HG03108 (cell line): Measurements from ENCODE around the gene LDLRAD4.

Source experiments
- ATAC-seq: cut with Tn5 transposase; IDR thresholded peaks from one replicate; pipeline ENCODE4 v1.9.1; 2021; ENCODE audit warnings: moderate library complexity; ENCODE audit not compliant: unreplicated experiment

Gene LDLRAD4

DNA sequence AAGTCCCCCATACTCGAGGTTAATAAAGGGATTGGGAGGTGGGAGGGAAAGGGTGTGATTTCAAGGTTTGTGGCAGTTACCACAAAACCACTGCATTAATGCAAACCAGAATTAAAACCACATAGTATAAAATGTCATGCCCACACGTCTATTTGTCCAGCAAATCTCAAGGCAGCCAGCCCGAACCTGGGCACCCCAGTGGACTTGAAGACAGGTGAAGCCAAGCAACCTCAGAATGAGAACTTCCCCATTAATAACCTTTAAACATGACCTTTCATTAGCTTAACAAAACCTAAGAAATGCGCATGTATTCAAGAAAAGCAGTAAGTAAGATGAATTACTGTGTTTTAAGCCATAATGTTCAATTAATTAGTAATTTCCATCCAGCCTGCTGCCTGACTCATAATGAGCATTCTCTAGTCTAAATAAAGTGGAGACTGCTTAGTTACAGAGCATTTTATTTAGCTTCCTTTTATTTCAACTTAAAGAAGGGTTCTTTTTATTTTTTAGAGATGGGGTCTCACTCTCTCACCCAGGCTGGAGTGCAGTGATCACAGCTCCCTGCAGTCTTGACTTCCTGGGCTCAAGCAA, 278.2 kb downstream of the LDLRAD4 start:
- ATAC-seq: no peak

DNA sequence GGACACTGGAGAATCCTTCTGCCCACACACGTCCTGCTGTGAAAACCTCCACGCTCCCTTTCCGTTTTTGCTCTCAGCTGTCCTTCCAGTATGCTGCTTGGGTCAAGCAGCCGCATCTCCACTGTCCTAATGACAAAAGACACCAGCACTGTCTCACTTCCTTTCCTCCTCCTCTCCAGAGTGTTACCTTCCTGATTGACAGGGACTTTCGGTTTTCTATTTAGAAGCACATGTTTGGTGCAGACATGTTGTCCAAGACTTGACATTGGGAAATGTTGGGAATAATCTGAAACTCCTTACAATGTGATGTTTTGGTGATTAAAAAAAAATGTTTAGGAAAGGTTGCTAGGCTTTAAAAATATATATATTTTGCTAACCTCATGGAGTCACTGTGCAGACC, 281.2 kb downstream of the LDLRAD4 start:
- ATAC-seq: no peak

DNA sequence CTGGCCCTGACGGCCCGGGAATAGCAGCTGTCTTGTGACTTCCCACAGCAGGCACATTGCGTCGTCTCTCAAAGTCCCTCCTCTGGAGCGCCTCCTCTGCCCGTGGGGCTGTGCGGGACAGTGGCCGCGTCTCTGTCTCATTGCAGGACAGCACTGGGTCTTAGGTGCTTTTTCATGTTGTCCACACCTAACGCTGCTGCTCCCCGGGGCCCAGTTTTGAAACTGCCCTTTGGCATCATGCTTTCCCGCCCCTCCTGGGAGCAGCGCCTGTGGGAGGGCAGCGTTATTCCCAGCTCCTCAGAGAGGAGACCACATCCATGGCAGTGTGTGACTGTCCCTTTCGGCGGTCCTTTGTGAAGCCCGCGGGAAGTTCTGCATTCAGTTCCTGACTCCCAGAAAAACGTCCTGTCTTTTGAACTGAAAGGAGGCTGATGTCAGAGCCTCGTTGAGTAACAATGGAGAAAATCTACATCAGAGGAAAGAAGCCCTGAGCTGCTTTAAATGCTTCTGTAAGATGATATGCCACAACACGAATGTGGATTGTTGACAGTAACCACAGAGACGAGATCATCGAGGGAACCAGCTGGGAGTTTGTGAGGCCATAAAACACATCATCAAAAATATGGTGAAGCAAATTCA, 281.8 kb downstream of the LDLRAD4 start:
- ATAC-seq: no peak

DNA sequence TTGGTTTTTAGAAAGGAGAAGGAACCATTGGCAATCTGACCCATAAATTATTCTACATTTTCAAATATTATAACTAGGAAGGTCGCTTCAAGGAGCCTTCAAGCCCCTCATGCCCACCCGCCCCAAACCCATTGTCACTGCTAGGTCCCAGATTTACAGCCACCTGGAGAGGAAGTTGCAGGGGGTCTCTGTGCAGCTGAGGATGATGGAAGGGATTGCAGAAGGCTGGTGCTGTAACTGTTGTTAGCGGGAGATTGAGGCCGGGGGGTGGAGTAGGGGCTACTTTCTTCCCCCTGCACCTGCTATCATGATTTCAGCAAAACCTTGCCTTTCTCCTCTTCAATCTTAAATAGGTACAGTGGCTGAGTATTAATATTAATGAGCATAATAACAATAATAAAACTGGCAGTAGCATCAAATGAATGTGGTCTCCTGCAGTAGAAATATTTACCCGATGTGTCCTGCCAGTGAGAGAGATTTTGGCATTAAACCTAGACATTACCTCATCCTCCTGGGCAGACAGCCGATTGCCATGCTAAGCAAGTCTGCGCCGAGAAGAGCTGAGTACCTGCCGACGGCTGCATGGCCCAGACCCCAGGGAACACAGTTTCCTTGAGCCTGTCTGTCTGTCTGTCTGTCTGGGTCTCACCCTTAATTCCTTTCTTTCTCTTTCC, 282.4 kb downstream of the LDLRAD4 start:
- no peak for ATAC-seq

DNA sequence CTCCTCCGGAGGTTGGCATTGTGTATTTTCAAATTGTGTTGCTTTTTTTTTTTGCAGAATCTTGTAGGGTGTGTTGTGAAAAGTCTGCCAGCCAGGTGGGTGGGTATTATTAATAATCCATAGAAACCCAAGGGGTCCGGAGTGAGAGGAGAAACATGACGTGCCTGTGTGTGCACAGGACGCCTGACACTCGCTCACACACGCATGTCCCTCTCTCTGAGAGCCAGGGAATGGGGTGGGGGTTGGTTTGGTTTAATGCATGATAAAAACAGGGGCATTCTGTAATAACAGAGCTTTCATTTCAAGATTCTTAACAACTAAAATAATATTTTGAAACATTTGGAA, 283.0 kb downstream of the LDLRAD4 start:
- no peak for ATAC-seq

DNA sequence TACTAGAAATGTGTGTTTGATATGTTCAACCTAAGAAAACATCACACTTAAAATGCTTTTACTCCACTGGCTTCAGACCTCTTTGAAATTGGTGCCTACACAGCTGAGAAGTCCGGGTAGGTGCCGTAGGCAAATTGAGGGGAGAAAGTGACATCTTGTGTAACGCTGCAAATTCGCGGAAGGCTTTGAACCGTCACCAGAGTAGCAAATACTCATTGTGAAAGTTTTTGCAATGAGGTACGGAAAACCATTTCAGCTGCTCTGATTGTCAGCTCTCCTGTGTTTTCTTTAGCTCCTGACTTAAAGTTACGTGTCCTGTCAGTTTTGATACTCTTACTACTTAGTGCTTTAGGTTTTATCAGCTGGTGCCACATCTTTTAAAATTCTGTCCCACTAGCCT, 283.3 kb downstream of the LDLRAD4 start:
- ATAC-seq: peak; percentile 95

DNA sequence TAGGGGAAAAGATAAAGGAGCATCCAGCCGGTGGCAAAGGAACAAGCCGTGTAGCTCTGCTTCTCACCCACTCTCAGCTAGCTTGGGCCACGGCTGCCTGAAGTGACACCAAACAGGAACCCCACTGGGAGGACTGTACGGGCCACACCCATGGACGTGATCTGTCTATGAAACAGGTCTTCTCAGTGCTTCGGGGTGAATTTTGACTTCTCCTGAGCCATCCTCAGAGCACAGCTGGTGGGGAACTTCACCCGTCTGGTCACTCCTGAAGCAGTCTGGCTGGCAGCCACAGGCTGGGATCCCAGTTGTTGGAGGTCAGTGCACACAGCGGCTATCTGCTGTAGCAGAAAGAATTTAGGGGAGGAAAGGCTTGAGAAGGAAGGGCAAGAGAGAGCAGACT, 284.0 kb downstream of the LDLRAD4 start:
- ATAC-seq: no peak

DNA sequence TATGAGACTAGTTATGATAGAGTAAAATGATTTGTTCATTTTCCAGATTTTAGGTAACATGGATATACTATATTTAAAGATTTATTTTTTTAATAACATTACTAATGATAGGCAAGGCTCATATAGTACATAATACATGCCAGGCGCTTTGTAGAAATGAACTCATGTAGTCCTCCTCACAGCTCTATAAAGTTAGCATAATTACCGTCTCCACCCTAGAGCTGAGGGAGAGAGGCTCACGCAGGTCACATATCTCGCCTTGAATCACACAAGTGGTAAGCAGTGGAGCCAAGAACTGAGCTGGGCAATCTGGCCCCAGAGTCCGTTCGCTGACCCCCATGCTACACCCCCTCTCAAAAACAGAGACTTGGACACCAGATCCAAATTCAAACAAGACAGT, 285.3 kb downstream of the LDLRAD4 start:
- ATAC-seq: no peak

DNA sequence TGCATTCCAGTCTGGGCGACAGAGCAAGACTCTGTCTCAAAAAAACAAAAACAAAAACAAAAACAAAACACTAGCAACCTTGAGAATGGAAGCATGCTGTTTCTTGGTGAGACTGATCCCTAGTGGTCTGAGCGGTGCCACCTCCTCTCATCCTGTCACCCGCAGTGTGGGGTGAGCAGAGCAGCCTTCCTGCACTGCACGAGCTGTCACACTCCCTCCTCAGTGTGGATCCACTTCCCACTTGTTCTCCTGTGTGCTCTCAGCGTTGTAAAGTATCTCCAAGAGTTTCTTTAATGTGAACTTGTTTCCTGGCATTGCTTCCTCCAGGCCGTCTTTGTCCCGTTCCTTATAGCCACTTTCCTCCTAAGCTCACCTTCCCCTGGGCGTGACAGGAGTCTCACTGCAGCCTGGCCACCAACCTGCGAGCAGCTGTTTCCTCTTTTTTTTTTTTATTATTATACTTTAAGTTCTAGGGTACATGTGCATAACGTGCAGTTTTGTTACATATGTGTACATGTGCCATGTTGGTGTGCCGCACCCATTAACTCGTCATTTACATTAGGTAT, 287.3 kb downstream of the LDLRAD4 start:
- ATAC-seq: no peak

DNA sequence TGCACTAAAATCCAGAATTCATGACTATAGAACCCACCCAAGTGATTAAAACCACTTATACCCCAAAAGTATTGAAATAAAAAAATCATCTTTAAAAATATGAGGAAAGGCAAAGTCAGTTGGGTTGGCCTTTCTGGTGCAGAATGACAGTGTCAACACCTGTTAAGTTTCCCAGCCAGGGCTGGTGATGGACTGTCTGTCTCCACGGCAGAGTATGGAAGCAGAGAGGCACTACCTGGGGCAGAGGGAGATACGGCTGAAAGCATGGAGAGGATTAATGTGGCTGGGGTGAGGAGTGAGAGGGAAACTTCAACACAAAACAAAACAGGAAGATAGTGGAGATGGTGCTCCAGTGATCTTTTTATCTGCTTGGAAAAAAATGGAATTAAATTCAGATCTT, 292.0 kb downstream of the LDLRAD4 start:
- ATAC-seq: no peak

DNA sequence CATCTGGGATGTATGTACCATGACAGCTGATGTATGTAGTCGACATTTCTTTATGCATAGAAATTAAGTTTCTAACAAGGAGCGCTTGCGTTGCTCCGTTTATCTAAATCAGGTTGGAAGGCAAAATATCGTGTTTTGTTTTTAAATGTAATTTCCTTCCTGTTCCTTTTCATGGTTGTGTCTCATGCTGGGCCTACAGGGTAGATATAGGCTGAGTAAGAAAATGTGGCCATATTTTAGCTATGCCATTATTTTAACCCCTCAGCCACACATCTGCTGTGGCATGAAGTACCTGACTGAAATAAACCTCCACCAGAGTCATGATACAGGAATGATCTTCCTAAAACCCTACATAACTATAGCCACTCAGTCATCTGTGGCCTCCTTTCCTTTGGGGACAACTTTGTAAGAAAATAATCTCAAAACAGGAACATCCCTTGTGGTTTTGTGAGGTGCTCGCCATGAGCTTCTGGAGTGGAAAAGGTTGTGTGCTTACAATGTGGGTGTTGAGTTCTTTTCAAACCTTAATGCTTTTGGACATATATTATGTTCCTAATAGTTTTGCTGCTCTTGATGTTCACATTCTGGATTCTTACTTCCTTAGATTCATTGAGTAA, 293.5 kb downstream of the LDLRAD4 start:
- ATAC-seq: no peak

DNA sequence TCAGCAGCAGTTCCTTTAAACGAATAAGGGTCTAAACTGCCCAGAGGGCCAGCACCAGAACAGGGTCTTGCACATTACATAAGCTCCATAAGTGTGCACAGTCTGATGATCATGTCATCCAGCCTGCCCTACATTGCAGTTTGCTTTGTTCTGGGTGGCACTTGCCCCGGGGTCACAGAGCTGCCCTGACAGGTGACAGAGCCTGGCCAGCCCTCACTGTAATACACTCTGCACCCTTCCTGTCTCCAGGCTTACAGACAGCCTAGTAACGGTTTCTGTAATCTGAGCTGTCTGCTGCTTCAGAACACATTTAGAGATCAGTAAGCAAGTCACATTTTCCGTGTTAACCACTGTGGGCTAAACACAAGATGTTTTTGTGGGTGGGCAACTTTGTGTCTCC, 294.5 kb downstream of the LDLRAD4 start:
- ATAC-seq: no peak

DNA sequence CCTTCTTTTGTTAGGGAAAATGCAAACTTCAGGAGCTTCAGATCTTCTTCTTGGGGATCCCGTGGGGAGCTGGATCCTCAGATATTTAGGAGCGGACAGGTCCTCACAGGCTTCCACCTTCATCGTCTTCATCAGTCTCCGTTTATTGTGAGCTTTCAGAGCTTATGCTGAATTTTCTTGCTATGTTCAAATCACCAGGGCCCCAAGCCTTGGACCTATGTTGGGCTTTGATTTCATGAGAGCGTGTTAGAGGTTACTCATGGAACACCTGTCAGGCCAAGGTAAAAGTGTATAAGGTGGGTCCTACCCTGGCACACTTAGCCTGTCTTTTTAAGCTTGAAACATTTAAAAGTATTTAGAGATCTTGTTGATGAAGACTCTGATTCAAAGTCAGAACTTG, 294.9 kb downstream of the LDLRAD4 start:
- ATAC-seq: no peak

DNA sequence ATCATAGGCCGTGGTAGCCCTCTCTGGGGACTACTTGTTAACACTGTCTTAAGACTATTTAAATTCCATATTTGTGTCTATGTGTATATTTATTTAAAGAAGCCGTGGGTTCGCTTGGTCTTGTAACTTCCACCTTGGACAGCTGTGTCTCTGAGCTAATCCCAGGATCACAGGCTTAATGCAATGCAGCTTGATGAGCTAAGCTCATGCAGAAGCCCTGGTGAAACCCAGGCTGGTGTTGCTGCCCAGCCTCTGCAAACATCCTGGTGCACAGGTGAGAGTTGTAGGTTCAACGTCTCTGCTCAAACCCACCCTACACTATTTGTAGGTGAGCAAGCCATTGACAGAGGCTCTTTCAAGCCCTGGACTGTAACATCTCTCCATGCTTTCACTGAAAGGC, 296.0 kb downstream of the LDLRAD4 start:
- no peak for ATAC-seq

DNA sequence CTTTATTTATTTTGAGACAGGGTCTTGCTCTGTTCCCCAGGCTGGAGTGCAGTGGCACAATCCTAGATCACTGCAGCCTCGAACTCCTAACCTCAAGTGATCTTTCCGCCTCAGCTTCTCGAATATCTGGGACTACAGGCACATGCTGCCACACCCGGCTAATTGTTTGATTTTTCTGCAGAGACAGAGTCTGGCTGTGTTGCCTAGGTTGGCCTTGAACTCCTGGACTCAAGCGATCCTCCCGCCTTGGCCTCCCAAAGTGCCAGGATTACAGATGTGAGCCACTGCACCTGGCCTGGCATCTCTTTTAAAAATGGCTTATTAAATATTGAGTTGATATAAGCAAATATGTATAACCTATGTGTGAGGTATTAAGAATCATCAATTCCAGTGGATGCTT, 298.3 kb downstream of the LDLRAD4 start:
- ATAC-seq: no peak

DNA sequence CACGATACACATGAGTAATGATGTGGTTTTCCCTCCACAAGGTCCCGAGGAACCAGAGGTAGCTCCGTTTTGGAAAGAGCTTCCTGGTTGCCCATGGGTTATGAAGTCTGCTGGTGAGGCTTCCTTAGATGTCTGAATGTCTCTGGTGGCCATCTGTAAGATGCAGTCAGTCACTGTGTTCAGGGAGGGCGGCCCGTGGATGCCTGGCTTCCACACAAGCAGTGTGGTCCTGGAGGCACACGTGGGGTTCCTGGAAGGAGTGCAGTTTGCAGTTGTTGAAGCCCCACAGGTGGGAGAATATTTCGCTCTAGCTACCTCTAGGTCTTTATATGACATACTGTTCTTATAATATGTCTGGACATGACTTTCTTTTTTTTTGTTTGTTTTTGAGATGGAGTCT, 298.8 kb downstream of the LDLRAD4 start:
- no peak for ATAC-seq

DNA sequence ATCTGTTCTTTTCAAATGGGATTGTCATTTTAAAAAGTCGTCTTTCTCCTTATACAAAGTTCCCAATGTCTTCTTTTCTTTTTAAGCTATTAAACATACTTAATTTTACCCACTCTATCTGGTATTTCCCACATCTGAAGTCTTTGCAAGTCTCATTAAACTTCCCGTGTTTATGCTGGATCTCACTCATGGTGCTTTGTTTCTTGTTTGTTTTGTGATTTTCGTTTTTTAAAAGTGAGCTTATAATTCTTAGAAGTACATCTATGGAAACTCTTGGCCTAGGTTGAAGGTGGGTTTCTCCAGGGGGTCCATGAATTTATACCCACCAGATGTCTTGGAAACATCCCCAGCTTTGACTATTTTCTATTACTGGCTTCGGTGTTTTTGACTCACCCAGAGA, 299.8 kb downstream of the LDLRAD4 start:
- ATAC-seq: no peak

DNA sequence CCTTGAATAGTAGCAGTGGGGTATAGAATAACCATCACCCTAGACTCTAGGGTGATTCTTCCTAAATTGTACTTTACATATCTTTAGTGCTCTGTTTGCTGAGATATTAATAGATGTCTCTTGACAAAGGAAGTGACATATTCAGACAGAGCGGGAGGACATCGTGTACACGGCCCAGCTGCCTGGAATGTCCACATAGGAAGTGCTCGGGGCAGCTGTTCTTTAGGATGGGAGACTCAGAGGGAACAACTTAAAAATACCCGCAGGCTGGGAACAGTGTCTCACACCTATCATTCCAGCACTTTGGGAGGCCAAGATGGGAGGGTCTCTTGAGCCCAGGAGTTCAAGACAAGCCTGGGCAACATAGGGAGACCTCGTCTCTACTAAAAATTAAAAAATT, 301.7 kb downstream of the LDLRAD4 start:
- no peak for ATAC-seq

DNA sequence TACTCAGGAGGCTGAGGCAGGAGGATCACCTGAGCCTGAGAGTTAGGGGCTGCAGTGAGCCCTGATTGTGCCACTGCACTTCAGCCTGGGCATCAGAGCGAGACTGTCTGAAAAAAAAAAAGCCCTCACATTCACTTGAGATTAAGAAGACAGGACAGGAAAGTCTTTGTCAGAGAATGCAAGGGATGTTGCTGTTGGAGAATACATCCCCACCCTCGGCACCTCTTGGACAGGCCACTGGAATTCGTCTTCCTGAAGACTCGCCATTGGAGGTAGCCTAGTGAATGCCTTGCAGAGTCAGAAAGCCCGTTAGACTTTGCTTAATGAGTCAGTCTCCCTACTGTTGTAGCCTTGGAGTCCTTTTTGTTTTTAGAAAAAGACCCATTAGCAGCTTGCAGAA, 302.2 kb downstream of the LDLRAD4 start:
- ATAC-seq: no peak

DNA sequence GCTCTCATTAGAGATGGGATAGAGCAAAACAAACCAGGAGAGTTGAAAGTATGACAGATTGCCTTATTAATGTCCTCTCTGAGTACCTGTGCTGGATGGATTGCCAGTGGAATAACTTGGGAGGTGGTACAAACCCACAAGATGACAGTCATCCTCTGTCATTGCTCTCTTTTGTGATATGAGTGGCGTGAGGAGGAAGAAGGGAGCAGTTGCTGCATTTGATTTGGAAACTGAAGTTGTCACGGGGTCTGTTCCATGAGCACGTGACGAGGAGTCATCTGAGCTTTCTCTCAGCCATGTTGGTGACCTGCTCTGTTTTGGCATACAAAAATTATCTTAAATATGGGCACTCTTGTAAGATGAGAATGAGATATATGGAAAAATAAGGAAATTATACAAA, 302.9 kb downstream of the LDLRAD4 start:
- no peak for ATAC-seq

DNA sequence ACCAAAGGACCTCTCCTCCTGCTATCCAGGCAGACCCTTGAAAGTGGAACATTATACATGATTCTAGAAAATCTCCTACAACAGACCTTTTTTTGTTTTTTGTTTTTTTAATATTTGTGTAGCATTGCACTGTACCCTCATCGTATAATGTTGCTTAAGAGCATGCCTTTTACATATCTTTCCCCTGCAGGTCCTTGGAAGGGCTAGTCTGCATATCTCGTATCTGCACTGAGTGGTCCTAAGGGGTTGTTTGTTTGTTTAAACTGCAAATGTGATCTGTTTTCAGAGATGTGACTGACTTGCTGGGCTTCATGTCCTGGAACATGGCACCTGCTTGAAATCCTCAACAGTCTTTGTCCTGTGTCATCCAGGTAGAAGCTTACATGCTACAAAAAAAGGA, 303.7 kb downstream of the LDLRAD4 start:
- ATAC-seq: no peak
